ENCODE measurements around the gene TOP1.
"Not testable (repeated sequence)": the region's sequence is repeated elsewhere in the genome, so short reads cannot be mapped to it uniquely, and the experiment has no call there.

Gene TOP1

DNA sequence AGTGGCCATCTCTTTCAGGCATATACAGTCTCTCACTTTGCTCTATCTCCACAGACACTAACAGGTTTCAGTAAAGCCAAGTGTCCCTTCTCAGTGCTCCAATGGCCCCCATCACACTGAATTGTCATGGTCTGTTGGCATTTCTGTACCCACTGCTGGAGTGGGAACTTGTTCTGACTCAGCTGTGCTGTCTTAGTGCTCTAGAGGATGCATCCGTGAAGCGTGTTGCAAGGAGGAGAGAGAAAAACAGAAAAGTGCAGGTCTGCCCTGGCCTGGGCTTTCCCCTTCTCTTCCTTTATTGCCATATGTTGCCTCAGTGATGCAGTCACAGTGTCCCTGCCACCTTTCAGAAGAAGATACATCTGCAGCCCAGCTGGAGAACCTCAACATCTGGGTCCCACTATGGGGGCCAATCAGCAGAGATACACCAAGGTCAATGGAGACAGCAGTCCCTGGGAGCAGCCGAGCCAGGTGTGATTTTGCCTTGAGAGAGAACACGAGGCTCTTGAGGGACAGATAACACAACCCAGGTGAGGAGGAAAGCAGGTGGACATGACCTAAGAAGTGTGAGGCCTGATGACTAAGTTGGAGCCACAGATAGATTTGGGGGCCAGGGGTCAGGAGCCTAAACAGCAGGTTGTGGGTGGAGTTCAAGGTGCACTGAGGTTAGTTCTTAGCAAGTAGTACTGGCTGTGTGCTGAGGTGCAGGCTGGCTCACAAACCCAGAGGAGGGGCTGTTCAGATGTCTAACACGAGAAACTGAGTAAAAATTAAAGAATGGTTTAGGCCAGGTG, 103.2 kb downstream of the TOP1 start:
- DNase-seq (ENCODE audit: low read depth): no peak

DNA sequence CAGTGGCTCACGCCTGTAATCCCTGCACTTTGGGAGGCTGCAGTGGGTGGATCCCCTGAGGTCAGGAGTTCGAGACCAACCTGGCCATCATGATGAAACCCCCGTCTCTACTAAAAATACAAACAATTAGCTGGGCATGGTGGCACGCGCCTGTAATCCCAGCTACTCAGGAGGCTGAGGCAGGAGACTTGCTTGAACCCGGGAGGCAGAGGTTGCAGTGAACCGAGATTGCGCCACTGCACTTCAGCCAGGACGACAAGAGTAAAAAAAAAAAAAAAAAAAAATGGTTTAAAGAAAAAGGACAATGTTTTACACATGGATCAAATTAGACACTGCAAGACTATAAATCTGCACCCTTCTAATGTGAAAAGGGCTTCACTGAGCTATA, 103.8 kb downstream of the TOP1 start:
- not testable (repeated sequence) for DNase-seq (ENCODE audit: low read depth)

DNA sequence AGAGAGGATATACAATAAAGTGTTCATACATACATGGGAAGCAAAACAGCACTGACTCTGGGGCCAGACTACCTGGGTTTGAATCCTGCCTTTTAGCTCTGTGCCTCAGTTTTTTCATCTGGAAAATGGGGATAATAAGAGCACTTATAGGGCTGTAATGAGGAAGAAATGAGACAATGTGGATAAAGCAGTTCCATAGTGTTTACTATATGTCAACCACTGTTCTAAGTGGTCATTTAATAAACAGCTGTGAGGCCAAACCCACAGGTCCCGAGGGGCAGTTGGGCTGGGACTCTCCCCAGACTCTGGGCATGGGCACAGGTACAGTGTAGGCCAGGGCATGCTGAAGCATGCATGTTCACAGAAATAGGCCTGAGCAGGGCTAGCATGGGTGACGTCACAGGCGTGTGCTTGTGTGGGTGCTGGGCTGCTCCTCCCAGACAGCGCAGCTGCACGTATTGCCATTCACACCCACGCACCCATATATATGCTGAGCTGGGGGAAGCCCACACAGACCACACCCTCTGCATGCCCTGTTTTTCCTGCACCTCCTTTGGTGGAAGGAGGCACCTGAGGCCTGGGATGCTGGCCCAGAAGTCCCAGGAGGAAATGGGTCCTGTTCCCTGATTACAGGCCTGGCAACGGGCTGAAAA, 105.2 kb downstream of the TOP1 start:
- no peak for DNase-seq (ENCODE audit: low read depth)

DNA sequence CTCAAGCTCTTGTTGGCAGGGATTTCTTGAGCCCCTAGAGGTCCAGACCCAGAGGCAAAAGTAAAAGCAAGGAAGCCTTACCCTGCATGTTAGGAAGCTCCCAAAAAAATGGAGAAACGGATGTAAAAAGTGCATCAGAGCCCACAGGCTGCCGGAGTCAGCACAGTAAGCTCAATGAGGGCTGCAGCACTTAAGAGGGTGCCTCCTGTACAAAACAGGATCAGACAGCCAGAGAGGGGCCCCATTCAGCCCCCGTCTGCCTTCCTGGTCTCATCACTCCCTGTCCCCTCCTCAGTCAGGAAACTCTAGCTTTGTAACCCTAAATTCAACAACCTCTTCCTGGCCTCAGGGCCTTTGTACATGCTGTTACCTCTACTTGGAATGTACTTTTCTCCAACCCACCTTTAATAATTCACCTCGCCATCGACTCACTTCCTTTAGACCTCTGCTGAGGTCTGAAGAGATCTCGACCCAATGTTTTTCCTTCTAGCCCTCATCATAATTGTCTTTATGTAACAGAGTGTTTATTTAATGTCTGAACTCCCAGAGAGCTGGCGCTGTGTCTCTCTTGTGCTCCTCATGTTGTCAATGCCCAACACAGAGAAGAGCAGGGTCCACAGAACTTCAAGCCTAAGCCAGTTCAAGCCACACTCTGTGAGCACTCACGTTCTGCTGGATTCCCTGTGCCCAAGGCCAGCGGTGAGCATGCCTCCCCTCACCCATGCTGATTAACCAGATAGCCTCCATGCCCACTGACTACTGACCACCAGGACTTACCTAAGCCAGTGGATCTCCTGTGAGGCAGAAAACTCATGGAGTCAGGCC, 106.0 kb downstream of the TOP1 start:
- DNase-seq (ENCODE audit: low read depth): no peak

DNA sequence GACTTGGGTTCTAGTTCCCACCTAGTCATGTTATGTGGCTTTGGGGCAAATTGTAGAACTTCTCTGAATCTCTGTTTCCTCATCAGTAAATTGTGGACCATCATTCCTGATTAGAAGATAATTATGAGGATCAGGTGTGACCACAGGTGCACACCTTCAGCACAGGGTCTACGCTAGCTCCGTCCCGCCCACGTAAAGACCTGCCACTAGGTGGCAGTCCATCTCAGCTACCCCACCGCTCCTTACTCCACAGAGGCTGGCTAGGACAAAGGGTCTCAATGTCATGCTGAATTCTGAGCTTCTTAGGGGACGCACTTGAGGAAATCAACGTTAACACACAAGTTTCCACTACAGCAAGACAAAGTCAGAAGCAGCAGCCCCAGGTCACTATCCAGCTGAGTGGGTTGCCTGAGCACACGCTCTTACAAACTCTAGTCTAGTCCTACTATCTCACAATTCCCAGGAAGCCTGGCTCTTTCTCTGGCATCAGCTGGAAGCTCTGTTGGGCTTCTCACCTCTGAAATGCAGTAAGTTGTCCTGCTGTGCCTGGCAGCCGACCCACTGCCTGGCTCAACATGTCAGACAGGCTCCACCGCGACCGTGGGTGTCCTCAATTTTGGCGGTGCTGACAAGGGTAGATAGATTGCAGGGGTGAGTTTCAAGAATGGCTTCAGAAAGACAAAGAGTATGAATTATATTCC, 106.7 kb downstream of the TOP1 start:
- DNase-seq (ENCODE audit: low read depth): no peak

DNA sequence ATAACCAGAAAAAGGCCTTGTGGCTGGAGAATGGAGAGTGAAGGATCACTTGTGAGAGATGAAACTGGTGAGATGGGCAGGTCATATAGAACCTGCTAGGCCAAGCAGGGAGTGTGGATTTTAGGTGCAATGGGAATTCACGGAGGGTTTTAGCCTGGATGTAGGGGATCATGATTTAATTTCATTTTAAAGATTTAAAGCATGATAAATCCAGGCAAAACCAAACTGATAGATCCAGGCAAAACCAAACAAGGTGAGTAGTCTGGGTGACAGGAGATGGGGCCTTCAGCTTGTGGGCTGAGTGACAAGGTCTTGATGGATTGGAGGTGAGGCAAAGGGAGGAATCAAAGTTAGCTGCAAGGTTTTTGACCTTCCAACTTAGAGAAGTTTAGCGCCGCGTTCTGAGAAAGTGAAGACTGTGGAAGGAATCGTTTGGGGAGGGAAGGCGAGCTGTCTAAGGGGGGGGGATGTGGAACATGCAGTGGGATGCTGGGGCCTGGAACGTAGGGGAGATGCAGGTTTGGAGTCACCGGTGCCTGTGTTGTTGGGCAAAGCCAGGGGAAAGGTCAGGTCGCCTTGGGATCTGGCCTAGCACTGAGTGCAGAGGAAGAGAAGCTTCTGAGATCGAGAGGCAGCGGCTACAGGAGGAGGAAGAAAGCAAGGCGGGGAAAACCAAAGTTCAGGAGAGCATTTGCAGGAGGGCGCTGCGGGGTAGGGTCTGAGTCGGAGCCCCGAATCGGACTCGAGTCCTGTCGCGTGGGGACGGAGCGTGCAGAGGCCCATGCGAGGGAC, 107.5 kb downstream of the TOP1 start:
- no peak for DNase-seq (ENCODE audit: low read depth)

DNA sequence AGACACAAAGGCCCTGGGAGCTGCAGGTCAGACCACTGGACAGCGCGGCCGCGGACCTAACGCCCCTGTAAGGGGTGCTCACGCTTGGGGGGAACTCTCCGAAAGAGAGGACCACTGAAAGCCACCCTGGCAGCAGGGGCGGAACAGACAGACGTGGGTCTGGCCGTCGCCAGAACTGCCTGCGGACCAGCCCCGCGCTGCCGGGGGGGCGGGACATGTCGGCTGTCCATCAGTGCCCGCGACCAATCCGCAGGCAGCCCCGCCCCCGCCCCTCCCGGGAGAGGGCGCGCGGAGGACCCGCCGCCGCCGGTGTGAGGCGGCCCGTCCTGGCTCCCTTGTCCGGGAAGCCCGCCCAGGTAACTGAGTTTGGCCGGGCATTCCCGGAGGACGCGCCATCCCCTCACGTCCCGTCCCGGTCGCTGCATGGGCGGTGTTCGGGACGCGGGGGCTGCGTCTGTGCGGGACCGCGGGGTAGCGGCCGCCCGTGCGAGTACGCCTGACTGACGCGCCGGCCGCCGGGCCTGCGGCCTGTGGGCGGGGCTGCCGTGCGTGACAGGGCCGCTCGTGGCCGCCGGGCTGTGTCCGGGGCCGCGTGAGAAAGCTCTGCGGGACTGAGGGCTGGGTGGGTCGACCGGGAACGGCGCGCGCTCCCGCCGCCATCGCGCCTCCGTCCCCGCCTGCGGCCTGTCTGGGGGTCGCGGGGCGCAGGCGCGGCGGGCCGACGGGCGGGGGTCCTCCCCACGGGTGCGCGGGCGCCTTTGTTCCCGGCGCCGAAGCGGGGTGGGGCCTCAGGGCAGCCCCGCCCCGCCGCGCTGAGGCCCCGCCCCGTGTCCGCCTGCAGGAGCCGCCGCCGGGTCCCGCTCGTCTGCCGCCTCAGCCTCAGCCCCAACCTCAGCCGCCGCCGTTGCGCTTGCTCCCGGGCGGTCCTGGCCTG, 108.3 kb downstream of the TOP1 start, which contains the start of gene PLCG1:
PLCG1 (plus strand) TSS at position 864 of the 934 bp plus-strand sequence. CDS start 99 bp downstream, outside the sequence.
- peak; percentile 27 for DNase-seq (ENCODE audit: low read depth)

DNA sequence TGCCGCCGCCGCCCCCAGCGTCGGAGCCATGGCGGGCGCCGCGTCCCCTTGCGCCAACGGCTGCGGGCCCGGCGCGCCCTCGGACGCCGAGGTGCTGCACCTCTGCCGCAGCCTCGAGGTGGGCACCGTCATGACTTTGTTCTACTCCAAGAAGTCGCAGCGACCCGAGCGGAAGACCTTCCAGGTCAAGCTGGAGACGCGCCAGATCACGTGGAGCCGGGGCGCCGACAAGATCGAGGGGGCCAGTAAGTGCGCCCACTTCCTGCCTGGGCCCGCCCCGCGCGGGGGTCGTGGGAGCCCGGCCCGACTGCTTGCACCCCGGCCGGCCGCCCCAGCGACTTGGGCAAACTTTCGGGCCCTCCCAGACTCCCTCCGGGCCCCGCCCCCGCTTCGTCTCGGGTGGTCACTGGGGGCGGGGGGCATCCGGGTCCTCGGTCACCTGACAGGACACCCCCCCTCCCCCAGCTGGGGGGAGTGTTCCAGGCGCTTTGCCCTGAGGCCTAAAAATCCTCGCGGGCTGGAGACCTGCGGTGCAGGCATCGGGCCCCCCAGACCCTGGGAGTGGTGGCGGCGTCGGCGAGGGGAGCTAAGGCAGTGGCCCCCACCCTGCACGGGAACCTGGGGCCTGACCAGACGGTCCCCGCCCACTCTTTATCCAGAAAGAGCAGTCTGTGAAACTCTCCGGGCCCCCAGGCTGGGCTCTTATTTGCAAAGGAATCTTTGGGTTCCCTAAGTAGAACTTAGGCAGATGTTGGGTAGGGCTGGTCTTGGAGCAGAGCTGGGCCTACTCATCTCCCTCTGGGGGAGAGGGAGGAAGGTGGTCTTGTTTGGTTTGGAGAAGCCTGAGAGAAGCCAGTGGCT, 109.2 kb downstream of the TOP1 start:
- no peak for DNase-seq (ENCODE audit: low read depth)

DNA sequence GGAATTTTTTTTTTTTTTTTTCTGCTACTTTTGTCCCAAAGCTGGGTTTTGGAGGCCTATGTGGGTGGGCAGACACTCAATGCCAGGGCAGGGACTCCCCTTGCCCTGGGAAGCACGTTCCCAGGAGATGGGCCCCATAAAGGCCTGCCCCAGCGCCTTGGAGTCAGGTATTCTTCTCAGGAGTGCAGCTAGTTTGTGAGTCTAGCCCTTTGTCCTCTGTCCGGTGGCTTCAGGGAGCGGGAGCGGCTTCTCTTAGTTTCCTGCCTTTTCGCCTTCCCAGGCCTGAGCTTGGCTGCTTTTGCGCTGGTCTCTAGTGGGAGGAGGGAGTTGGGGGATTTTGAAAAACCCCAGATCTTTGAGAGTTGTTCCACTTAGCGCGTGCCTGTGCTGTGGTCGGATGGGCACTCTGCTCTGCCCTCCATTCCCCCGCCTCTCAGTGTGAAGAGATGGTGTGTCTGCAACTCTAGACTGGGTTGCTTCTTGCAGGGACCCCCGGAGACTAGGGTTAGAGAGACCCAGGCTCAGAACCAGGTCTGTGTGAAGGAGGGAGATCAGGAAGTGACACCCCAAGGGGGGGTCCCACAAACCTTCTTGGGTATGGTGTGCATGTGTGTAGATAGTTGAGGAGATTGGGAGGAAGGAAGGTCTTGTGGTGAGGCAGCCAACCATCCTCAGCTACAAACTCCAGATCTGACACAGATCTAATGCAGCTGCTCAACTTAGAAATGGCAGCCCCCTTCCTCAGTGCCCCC, 110.0 kb downstream of the TOP1 start:
- no peak for DNase-seq (ENCODE audit: low read depth)

DNA sequence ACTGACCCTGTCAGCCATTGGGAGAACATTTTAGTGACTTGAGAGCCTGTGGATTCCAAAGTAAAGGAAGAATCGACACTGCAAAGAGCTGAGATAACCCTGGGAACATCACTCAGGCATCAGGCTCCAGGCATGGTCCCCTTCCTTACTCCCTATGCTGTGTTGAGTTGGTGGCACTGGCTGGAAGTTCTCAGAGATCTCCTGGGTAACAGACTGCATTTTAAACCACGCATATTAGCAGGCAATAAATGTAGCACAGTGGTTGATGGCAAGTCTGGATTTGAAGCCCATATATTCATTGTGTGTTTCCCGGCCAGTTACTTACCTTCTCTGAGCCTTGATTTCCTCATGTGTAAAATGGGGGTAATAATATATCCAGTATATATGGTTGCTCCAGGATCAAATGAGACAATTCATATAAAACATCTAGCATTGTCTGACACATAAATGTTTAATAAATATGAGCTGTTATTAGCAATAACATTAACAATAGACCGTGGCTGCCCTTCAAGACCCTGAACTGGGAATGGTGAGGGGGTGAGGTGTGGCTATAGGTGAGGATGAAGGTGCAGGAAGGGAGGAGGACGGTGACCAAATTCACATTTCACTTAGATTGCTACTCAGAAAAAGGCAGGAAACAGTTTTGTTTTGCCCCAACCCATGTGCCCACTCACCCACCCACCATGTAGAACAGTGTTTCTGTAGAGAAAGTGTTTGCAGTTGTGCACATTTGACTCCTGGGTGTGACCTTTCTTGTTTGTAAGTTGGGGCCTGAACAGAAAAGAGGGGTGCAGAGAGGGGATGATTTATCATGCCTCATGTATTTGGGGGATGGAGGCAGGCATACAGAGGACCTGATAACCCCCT, 110.8 kb downstream of the TOP1 start:
- DNase-seq (ENCODE audit: low read depth): no peak

DNA sequence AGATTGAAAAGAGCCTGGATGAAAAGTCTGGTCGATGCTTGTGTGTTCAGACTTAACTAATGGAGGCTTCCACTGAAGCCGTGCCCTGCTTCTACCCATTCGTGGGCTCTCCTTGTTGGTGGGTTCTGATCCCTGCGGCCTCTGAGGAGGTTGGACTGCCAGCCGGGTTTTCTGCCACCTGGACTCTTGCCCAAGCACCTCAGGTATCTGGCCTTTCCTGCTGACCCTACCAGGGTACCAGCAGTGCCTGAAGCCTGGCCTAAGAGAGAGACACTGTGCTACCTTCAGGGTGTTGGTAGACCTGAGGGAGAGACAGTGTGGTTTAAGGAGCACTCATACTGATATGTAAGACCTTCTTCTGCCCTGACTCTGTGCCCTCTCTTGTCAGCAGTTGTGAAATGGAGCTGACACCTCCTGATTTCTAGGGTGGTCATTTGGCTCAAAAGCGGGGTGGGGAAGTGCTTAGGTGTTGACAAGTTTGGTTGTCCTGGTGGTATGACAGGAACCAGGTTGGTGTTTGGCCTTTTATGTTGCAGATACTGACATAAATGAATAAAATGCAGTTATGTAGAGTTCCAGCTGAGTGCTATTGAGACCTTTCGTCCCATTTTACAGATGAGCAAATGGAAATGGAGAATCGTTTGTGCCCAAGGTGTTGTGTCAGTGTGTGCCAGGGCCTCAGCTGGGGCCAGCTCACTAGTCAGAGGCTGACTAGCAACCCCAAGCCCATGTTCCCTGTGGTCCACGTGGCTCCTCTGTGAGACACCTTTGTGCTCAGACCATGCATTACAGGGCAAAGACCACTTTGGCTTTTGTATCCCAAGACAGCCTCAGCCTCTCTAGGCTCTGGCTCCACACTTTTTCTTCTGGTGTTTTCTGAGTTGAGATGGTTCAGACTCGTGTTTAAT, 111.9 kb downstream of the TOP1 start:
- DNase-seq (ENCODE audit: low read depth): no peak

DNA sequence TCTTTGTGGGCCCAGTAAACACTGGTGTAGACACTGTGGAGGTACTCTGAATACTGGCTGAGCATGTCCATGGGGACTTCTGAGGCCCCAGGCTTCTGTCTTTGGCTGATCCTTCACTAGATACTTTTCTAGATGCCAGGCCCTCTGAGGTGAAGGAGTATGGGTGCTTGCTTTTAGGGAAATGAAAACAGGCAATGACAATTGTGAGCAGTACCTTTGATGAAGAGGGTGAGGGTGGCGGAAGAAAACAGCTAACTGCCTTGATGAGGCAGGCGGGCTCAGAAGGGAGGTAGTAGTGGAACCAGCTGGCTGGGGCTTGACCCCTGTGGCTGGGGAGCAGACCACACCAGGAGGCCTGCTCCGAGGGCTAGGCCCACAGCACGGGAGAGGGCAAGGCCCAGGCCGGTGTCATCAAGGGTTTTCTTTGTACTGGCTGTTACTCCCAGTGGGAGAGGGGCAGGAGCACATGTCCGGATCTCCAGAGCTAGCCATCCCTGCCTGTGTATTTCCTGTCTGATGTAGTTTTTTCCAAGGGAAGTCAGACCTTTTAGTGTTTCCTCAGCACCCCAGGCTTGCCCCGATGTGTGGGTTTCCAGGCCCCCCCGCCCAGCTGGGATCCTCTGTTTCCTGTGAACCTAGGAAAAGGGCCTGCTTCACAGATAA, 112.7 kb downstream of the TOP1 start:
- DNase-seq (ENCODE audit: low read depth): no peak

DNA sequence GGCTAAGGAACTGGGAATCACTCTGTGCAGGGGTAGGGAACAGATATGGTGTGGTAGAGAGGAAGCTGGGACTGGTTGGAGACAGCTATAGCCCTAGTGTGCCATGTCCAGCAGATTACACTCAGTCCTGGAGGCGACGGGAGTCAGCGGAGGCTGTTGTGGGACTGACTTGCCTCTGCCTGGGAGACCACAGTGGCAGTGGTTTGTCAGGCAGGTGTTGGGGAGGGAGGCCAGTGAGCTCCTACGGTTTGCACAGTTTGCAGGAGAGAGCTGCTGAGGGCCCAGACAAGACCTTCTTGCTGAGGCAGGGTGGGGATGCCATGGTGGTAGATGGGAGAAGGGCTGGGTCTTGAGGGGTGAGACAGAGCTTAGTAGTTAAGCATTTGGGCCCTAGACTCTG, 113.6 kb downstream of the TOP1 start:
- no peak for DNase-seq (ENCODE audit: low read depth)

DNA sequence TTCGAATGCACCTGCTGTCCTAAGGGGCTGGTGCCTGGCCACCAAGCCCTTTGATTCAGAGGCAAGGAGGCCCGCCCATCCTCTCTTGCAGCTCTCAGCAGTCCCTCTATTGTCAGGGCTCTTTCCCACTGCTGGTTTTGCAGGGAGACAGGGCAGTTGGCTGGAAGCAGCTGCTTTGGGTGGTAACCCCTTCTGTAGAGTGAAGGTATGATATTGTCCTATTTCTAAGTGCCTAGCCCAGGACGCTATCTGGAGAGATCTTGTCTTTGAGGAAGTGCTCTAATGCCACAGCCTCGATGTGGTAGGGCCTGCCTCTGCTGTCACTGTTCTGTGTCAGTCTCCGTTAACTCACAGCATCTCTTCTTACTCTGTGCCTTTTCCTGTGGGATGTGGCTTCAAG, 114.3 kb downstream of the TOP1 start:
- no peak for DNase-seq (ENCODE audit: low read depth)

DNA sequence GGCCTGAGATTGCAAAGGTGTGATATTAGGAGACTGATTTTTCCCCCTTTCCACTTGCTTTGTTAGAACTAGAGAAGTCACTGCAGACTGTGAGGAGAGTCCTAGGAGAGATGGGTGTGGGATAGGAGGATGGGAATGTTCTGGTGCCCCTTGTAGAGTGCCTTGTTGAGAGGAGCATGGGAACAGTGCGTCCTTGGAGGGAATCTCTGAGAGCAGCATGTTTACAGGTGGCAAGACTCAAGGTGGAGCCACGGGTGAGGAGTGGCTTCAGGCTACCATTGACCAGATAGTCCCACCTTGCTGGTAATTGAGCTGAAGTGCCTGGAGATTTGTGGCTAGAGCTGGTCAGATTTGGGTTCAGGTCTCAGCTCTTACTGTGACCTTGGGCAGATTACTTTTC, 114.7 kb downstream of the TOP1 start:
- no peak for DNase-seq (ENCODE audit: low read depth)

DNA sequence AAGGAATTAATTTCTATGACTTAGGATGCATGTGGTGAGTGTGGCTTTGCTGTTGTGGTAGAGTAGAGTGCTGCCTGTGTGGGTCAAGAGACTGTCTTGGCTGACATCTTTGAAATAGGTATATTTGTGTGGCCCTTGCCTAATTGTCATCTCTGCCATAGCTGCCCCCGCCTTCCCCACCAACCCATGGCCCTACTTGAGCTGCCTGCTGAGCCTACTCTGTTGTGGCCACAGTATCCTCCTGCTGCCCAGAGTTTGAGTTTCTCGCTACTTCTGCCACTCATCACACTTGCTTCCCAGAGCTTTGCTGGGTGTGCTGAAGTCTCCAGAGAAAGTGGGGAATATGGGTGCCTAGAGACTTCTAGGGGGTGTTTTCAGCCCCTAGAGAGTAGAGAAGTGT, 116.7 kb downstream of the TOP1 start:
- no peak for DNase-seq (ENCODE audit: low read depth)
